Stimulated activated CD4-positive, alpha-beta T cell treated with anti-CD3 and anti-CD28 coated beads, Interleukin-15, amount 100 ng/mL, for 24 hours (primary cell): ENCODE measurements around the gene ADGRG3.

ENCODE experiments used
- DNase-seq: peaks from one replicate; pipeline ENCODE4 v3.0.0-alpha.2; 2020

The ADGRG3 gene

DNA sequence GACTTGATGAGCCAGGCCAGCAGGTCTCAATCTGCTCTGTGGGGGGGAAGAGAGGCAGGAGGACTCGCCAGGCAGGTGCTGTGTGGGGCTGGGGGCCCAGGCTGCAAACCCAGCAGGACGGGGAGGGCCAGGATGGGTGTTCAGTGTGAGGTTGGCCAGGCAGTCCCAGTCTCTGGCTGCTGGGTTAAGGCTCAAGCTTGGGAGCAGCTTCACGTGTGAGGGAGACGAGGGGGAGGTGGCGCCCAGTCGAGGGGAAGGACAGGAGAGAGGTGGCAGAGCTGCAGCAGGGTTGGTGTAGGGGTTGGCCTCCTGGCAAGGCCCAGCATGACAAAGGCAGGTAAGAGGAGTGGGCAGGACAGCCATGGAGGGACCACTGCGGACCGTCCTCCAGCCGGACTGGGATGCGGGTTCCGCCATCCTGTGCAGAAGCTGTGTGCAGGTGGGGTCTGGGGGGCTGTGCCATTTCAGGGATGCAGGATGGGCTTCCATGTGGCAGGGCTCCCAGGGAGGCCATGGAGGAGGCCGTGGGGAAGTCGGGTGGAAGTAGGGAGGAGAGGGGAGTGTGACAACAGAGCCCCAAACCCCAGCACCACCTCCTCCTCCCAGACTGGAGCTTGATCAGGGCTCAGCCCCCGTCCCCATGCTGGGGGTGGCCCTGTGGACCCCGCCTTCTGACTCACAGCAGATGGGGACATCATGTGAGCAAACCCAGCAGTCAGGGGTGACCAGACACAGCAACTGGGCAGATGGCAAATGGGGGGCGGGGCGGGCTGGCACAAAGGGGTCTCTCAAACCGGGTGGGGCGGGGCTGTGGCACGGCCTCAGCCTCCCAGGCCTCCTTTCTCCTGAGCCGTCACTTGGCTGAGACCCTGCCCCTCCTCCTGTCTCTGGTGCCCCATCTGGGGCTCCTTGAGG lies 36.9 kb upstream of the ADGRG3 start:
- DNase-seq, result no peak

DNA sequence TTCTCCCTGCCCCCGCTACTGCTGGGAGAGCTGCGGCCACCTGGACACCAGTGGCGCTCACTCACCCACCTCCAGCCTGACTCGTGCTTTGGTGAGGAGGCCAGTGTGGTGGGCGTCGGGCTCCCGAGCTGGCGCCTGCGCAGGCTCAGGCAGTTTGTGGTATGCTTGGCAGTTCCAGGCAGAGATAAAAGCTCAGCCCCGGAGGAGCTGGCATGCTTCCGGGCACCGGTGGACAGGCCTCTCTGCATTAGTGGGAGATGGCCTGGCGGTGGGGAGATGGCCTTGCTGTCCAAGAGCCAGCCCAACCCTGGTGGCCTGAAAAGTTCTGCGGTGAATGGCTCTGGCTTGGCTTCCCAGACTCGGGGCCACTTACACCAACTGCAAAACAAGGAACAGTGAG lies 35.5 kb upstream of the ADGRG3 start:
- no peak for DNase-seq

DNA sequence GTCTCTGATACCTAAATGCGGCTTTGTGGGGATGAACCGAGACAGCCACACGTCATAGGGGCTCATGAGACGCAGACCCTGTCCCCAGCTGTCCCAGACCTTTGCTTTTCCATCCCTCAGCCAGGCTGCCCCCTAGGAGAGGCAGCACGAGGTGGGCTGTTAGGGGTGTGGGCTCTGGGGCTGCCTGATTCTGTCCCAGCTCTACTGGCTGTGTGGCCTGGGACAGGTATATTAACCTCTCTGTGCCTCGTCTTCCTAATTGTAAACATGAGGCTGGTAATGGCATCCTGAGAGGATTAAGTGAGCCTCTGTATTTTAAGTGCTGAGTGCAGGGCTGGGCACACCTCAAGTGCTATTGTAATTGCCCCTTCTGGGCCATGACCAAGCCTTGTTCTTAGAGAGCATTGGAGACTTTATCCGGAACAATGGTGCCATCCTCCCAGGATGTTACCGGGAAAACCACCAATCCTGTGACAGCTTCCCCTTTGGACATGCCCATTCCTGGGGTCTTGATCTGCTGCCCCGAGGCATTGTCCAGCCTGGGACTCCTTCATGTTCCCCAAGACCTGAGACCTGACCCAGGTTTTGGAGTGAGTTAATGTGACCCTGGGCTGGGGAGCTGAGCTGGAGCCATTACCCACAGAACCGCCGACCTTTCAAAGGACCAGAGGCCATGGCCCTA lies 34.6 kb upstream of the ADGRG3 start:
- no peak for DNase-seq

DNA sequence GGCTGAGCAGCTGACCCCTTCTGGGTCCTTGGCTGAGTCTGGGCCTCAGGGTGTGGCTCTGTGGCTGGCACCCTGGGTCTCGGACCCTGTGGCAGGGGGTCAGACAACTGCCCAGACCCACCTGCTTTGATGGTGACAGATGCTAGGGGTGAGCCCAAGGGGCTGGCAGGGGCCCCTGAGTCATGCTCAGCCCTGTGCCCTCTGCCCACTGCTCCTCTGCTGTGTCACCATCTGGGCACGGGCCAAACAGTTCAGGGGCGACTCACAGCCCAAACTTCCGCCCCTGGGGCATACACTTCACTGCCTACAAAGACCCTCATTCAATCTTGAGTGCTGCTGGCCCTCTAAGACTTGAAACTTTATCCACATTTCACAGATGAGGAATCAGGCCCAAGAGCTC lies 33.9 kb upstream of the ADGRG3 start:
- DNase-seq, result no peak

DNA sequence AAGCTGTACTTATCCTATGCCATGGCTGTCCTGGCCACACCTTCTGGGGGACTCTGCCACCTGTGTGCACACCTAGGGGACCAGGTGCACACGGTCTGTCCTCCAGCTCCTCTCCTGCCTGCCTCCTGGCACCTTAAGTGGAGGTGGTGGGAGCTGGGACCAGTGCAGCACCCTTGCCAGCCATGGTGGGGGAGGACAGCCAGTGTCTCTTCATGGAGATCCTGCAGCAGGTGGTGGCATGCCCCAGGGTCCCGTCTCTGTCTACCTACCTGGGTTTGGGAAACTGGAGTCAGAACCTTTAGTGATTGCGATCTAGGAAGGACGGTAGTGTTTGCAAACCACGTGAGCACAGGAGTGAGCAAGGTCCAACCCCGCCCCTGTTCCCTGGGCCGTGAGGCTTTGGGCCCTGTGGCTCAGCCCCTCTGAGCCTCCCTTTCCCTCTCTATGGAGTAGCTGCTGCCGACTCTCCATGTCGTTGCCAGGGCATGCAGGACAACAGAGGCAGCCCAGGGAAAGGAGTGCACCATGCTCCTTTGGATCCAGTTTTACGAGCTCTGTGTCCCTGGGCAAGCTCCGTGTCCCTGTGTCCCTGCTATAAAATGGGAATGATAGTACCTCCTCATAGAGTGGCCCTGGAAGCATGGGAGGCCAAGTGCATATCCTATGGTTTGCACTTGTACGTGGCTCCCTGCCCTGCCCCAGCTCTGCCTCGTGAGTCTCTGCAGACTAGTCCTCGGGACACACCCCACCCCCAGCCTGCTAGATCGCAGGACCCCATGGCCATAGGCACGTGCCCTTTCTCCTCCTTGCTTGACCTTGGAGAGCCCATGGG lies 32.6 kb upstream of the ADGRG3 start:
- DNase-seq, result no peak

DNA sequence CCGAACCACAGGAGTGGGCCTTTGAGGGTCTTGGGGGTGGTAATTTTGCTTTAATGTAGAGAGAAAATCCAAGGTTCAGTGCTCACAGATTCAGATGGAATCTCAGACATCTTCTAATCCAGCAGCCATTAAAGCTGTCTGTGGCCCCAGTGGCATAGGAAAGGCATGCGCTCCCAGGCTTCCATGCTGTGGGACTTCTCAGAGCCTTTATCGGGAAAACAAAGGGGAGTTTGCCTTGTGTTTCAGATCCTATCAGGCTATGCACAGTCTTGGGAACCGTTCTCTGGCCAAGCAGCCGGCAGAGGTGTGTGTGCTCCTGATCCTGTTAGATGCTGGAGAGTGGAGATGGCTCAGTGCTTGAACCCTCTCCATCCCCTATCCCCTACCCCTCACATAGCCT lies 31.9 kb upstream of the ADGRG3 start:
- no peak for DNase-seq

DNA sequence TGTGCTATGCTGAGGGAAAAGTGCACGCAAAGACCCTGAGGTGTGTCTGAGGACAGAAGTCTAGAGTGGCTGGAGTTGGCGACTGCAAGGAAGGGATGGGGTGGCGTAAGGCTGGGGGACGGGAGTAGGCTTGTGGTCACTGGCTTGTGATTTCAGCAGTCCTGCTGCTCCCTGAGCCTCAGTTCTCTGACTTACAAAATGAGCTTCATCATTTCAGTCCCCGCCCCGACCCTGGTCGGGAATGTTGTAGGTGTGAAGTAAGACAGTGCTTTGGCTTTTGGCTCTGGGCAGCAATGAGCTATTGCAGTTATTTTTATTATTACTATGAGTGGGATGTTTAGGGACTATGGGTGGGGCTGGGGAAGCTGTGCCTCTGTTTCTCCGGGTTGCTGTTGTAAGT lies 31.1 kb upstream of the ADGRG3 start:
- no peak for DNase-seq

DNA sequence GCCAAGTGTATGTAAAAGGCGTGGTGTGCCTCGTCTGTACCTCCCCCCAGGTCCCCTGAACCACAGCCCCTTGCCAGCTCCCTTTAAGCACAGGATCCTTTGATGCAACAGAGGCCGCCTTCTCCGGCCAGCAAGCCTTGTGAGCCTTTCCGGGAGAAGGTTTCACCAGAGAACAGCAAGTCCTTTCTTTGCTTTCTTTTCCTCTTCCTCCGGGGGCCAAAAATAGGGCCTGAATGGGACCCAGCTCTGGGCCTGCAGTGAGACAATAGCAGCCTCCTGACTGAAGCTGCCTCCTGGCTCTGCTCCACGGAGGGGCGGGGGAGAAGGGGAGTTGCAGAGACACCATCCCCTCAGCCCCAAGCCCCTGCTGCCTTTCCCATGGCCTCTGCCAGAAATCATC lies 30.7 kb upstream of the ADGRG3 start:
- no peak for DNase-seq

DNA sequence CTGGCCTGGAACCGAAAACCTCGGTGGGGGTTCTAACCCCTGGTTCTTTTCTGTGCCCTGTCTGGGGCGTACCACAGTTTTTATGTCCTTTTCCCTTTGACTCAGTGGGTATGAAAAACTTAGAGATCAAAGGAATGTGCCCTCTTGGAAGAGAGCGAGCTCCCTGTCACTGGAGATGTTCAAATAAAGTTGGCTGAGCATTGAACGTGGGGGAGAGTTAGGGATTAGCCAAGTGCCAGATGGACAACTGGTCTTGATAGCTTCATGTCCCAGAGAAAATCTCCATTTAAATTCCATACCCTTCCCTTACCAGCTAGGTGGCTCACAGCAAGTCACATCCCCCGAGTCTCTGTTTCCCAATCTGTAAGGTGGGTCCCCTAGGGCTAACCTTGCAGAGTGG lies 30.1 kb upstream of the ADGRG3 start:
- DNase-seq, result no peak

DNA sequence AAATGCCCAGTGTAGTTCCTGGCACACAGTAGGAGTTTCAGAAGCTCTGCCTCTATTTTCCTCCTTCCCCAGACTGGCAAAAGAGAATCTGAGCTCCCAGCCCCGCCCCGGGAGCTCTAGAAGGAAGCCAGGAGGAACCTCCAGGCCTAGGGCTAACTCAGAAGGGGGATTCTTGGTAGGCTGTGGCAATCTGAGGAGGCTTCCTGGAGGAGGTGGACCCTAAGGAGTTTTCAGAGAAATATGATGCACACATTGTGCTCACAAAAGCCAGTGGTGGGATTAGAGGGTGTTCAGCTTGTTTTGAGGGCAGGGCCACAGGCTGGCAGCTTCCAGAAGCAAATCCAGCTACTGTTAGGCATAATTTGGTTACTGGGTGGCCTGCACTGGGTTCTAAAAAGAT lies 29.7 kb upstream of the ADGRG3 start:
- no peak for DNase-seq

DNA sequence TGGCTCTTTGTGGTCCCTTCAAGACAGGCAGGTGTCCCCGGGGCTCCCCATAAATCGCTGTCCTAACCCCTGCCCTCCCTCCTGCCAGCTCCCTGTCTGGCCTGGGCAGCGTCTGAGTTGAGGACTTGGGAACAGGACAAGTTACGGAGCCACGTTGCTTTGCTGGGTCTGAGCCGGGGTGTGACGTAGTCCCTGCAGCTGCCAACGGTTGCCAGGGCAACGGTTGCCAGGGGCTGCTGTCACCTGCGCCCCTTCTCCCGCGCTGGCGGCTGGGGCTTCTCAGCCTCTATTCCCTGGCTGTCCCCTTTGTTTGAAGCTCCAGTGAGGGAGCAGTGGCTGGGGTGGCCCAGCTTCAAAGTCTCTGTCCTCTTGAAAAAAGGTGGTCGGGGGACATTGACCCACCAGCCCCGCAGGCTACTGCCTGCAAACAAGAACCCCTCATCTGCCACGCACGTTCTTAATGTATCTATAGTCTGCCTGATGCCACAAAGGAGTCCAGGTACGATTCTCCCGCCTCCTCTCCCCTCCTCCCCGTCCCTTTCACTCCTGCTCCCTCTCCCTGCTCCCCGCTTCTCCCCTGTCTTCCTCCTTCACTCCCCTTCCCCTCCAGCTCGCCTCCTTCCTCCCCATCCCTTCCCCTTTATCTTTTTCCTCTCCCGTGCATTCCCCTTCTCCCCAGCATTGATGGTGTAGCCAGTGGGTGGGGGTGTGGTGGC lies 28.8 kb upstream of the ADGRG3 start:
- peak; percentile 24 for DNase-seq

DNA sequence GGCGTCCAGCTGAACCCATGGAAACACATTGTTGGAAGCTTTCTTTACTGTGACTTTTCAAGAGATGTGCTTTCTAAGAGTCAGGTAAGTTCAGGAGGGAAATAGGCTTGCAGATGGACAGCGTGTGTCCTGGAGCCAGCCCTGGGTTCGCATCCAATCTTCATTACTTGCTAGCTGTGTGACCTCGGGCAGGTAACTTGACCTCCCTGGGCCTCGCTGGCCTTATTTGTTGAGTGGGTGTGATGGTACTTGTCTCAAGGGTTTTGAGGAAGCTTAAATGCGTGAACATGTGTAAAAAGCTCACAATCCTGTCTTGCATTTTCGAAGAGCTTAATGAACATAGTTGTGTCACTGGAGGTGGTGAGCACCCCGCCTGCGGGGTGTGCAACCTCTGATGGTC lies 27.9 kb upstream of the ADGRG3 start:
- no peak for DNase-seq

DNA sequence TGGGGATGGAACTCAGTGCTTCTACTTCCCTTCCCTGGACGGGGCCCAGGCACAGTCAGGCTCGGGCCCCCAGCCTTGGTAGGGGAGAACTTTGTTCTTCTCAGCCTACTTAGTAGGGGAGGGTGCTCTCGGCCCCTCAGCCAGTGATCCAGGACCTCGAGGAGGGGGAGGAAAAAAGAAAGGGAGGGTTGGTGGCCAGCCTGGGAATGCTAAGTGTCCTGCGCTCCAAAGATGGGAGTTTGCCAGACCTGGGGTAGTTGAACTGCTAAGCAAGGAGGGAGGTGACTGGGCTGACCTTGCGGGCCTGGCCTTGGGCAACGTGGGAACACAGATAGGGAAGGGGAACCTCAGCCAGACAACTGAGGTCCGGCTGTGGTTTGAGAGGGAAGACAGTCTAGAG lies 27.5 kb upstream of the ADGRG3 start:
- no peak for DNase-seq

DNA sequence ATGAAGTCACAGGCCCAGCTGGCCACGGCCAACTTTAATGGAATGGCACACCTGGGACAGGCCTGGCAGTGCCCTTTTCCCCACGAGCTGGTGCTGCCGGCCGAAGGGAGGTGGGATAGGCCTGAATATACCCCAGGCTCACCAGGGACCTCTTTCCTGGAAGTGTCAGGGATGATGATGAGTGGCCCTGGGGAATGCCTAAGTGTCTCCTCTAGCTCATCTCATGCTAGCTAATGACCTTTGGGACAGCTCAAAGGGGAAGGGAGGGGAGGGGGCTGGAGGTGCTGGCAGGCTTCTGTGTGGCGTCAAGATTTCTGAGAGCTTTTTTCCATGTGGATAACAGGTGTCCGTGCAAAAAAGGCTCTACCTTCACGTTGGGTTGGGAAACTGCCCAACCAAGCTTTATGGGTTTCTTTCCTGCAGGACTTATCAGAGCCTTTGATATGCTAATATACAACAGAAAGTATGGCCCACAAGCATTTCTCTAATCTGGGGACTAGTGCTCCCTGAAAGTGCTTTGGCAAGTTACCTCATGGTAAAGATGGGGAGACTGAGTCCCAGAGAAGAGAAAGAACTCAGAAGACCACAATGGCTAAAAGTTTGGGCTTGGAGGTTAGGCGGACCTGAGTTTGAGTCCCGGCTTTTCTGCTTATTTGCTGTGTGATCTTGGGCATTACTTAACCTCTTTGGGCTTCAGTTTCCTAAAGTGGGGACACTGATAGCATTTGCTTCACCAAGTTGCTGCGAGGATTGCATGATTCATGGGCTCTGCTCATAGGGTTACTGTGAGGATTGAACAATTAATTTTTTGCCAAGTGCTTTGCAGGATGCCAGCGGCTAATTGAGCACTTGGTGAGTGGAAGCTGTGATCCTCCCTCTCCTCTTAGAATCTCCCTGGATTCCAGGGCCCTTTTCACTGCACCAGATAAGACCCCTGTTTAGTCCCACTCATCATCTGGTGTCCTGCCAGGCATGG lies 25.7 kb upstream of the ADGRG3 start:
- DNase-seq, result no peak

DNA sequence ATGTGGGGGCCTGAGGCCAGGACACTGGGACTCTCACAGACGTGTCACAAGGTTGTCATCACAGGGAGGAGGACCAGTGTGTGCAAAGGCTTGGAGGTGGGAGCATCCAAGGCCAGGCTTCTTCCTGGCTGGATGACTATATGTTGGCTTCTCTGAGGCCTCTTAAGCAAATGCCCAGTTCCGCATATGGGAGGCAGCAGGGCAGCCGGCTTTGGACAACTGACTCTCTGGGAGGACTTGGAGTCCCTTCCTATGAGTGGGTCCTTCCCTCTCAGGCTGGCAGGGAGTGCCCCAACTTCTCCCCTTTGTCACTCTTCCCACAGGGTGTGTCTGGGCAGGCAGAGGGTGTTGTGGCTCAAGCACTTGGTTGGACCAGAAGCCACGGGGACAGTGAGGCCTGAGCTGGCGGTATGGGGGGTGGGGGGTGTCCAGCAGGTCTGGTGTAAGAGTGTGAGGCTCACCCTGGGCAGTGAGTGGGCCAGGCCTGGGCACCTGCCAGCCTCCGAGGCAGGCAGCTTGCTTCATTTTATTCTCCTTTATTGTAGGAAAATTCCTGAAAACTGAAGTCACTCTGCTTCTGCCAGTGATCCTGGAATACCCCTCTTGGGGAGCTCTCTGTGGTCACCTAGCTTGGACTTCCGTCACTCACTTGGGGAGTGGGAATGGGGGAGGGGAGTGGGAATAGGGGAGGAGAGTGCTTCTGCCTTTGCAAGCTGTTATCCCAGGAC lies 24.8 kb upstream of the ADGRG3 start:
- DNase-seq, result no peak

DNA sequence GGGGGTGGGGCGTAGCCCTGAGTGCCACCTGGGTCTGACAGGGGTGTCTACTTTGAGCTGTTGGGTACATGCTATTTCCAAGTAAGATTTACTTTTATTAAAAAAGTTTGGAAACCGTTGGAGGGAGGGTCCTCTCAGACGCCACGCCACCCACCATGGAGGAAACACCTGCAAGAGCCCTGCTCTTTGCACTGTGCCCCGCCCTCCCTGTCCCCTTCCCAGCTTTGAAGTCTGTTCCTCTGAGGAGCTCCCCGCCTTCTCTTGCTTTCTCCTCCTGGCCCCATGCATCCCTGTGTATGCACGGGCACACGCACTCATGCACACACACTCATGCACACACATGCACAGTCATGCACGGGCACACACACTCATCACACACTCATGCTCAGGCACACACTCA lies 24.2 kb upstream of the ADGRG3 start:
- no peak for DNase-seq

DNA sequence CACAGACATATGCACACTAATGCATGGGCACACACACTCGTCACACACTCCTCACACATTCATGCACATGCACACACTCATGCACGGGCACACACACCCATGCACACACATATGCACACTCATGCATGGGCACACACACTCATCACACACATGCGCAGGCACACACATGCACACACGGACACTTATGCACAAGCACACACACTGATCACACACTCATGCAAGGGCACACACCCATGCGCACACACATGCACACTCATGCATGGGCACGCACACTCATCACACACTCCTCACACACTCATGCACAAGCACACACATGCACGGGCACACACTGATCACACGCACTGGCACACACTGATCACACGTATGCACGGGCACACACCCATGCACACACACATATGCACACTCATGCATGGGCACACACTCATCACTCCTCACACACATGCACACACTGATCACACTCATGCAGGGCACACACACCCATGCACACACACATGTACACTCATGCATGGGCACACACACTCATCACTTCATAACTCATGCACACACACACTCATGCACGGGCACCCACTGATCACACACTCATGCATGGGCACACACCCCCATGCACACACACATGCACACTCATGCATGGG lies 23.6 kb upstream of the ADGRG3 start:
- no peak for DNase-seq

DNA sequence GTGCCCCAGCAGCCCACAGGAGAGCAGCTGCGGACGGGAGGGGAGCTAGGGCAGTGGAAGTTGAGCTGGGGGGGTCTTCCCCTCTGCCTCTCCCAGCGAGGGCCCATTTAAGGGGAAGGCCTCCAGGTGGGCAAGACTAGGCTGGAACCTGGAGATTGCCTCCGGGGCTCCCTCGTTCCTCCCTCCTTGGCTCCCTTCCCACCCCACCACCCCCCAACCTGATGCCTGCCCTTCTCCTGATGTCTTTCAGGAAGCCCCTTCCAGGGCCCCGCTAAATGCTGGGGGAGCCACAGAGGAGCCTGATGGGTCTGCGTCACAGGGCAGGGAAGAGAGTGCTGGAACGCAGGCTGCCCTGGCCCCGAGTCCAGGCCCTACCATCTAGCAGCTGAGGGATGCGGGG lies 22.9 kb upstream of the ADGRG3 start:
- no peak for DNase-seq

DNA sequence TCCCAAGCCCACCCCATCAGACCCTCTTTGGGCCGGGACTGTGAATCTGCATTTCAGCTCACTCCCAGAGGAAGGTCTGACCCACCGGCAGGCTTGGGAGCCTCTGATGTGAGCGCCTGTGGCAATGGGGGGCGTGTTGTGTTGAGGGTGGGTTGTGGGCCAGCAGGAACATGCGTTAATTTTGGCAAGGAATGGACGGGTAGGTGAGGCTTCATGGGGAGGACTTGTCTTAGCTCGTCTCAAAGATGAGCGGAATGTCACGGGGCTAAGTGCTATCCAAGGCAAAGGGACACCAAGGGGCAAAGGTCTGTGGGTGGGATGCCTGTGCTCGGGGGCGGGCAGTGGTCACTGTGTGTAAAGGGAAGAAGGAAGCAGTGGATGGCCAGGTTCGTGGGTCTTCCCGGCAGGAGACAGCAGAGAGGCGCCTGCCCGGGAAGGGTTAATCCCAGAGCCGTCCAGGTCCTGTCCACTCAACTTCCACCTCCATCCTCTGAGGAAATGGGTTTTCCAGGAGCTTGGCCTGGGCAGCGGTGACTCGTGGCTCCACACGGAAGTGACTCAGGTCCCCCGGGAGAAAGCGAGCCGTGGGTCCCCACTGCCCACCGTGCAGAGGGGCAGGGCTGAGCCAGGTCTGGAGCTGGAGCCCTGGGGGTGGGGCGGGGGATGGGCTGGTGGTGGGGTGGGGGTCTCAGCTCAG lies 22.3 kb upstream of the ADGRG3 start:
- DNase-seq, result no peak
